HCT116 (cell line): ENCODE data around the gene PUM1.

Experiments
- CEBPB ChIP-seq: IDR thresholded peaks from 2 replicates; pipeline ENCODE4 v1.6.1; 2012; ENCODE audit warnings: low read depth
- ELF1 ChIP-seq: IDR thresholded peaks from 2 replicates; pipeline ENCODE4 v1.6.1; 2012; ENCODE audit warnings: low read depth, borderline replicate concordance
- EZH2 ChIP-seq: fragments of 200-600 bp; sonication (generic); IDR thresholded peaks from 2 replicates; pipeline ENCODE4 v1.6.1; 2017; ENCODE audit warnings: antibody characterized with exemption, mixed run types
- POLR2A ChIP-seq: IDR thresholded peaks from 2 replicates; pipeline ENCODE4 v1.7.0; 2011; ENCODE audit warnings: borderline replicate concordance; ENCODE audit not compliant: insufficient read depth, insufficient read length; ENCODE audit errors: extremely low read depth
- POLR2AphosphoS5 ChIP-seq: IDR thresholded peaks from 2 replicates; pipeline ENCODE4 v1.6.1; 2011; ENCODE audit warnings: mild to moderate bottlenecking, low read depth, low read length, moderate library complexity
- RAD21 ChIP-seq: IDR thresholded peaks from 2 replicates; pipeline ENCODE4 v1.6.1; 2012; ENCODE audit warnings: low read depth, mild to moderate bottlenecking
- YY1 ChIP-seq: IDR thresholded peaks from 2 replicates; pipeline ENCODE4 v1.6.1; 2011; ENCODE audit warnings: low read length, low read depth, moderate library complexity, mild to moderate bottlenecking; ENCODE audit not compliant: insufficient replicate concordance; ENCODE audit errors: extremely low read depth
- ZNF274 ChIP-seq: fragments of 200-500 bp; sonication (Bioruptor generic); IDR thresholded peaks from 2 replicates; pipeline ENCODE4 v1.6.1; 2014; ENCODE audit warnings: mild to moderate bottlenecking, low read depth, low read length, inconsistent platforms
- TF ChIP-seq, protein P1 (sequence below), 3 experiments: fragments of 200-600 bp in 1 of 3; sonication (generic) in 1 of 3; IDR thresholded peaks in 2 of 3; conservative IDR thresholded peaks in 1 of 3; 2 replicates each; pipeline ENCODE4 v1.5.1; 2012 to 2017; ENCODE audit warnings: low read depth in 2 of 3, low read length in 2 of 3, antibody characterized with exemption in 1 of 3, borderline replicate concordance in 1 of 3, control low read depth in 1 of 3, mild to moderate bottlenecking in 1 of 3, mixed read lengths in 1 of 3, mixed run types in 1 of 3, moderate library complexity in 1 of 3; ENCODE audit not compliant: insufficient read depth in 1 of 3
- TF ChIP-seq, protein P2 (sequence below): IDR thresholded peaks from 2 replicates; pipeline ENCODE4 v1.6.1; 2011; ENCODE audit warnings: mild to moderate bottlenecking, low read length, moderate library complexity; ENCODE audit not compliant: insufficient replicate concordance; ENCODE audit errors: extremely low read depth
- TF ChIP-seq, protein P3 (sequence below): IDR thresholded peaks from 2 replicates; pipeline ENCODE4 v1.6.1; 2012
- TF ChIP-seq, protein P4 (sequence below): IDR thresholded peaks from 2 replicates; pipeline ENCODE4 v1.6.1; 2012; ENCODE audit warnings: low read depth

DNA sequence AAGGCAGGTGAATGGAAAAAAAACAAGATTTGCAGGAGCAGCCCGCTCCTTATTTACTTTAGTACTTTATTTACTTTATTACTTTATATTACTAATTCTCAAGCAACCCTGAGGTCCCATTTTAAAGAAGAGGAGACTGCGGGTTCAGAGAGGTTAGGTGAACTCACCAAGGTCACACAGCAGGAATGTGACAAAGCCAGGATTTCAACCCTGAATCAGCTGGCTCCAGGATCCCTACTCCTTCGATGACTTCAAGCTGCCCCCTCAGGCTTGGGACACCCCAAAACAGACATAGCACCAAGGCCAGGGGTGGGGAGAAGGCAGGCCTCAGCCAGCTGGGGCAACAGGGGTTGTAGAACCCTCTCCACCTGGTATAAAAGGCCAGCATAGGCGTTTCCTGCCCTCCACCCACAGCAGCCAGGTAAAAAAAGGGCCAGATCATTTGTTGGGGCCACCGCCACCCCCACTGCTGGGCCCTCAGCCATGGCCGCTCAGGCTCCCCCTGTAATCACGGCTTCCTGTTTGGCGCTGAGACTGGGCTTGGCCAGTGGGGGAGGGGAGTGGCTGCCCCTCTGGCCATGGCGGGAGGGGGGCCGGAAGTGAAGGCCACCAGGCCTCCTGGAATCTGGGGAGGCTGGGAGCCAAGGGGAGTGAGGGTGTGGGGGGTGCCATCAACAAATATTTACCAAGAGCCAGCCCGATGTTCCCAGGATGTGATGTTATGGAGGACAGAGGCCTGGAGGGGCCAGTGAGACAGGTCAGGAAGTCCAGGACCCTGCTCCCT is 163.5 kb downstream of the PUM1 start:
- TF ChIP-seq, protein P1, sequence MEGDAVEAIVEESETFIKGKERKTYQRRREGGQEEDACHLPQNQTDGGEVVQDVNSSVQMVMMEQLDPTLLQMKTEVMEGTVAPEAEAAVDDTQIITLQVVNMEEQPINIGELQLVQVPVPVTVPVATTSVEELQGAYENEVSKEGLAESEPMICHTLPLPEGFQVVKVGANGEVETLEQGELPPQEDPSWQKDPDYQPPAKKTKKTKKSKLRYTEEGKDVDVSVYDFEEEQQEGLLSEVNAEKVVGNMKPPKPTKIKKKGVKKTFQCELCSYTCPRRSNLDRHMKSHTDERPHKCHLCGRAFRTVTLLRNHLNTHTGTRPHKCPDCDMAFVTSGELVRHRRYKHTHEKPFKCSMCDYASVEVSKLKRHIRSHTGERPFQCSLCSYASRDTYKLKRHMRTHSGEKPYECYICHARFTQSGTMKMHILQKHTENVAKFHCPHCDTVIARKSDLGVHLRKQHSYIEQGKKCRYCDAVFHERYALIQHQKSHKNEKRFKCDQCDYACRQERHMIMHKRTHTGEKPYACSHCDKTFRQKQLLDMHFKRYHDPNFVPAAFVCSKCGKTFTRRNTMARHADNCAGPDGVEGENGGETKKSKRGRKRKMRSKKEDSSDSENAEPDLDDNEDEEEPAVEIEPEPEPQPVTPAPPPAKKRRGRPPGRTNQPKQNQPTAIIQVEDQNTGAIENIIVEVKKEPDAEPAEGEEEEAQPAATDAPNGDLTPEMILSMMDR (IDR thresholded peaks at IDR 0.05 in 2 of 3, conservative IDR thresholded peaks at IDR 0.05 in 1 of 3; ENCODE audit: borderline replicate concordance in 1 of 3, insufficient read depth in 1 of 3, low read depth in 2 of 3, low read length in 2 of 3): no peak
- TF ChIP-seq RAD21 (no peak), POLR2A (no peak), POLR2AphosphoS5 (no peak), EZH2 (no peak), CEBPB (no peak), ZNF274 (no peak), ELF1 (no peak), YY1 (no peak)
- TF ChIP-seq, protein P2, sequence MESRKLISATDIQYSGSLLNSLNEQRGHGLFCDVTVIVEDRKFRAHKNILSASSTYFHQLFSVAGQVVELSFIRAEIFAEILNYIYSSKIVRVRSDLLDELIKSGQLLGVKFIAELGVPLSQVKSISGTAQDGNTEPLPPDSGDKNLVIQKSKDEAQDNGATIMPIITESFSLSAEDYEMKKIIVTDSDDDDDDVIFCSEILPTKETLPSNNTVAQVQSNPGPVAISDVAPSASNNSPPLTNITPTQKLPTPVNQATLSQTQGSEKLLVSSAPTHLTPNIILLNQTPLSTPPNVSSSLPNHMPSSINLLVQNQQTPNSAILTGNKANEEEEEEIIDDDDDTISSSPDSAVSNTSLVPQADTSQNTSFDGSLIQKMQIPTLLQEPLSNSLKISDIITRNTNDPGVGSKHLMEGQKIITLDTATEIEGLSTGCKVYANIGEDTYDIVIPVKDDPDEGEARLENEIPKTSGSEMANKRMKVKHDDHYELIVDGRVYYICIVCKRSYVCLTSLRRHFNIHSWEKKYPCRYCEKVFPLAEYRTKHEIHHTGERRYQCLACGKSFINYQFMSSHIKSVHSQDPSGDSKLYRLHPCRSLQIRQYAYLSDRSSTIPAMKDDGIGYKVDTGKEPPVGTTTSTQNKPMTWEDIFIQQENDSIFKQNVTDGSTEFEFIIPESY: no peak
- TF ChIP-seq, protein P3, sequence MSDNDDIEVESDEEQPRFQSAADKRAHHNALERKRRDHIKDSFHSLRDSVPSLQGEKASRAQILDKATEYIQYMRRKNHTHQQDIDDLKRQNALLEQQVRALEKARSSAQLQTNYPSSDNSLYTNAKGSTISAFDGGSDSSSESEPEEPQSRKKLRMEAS: no peak
- TF ChIP-seq, protein P4, sequence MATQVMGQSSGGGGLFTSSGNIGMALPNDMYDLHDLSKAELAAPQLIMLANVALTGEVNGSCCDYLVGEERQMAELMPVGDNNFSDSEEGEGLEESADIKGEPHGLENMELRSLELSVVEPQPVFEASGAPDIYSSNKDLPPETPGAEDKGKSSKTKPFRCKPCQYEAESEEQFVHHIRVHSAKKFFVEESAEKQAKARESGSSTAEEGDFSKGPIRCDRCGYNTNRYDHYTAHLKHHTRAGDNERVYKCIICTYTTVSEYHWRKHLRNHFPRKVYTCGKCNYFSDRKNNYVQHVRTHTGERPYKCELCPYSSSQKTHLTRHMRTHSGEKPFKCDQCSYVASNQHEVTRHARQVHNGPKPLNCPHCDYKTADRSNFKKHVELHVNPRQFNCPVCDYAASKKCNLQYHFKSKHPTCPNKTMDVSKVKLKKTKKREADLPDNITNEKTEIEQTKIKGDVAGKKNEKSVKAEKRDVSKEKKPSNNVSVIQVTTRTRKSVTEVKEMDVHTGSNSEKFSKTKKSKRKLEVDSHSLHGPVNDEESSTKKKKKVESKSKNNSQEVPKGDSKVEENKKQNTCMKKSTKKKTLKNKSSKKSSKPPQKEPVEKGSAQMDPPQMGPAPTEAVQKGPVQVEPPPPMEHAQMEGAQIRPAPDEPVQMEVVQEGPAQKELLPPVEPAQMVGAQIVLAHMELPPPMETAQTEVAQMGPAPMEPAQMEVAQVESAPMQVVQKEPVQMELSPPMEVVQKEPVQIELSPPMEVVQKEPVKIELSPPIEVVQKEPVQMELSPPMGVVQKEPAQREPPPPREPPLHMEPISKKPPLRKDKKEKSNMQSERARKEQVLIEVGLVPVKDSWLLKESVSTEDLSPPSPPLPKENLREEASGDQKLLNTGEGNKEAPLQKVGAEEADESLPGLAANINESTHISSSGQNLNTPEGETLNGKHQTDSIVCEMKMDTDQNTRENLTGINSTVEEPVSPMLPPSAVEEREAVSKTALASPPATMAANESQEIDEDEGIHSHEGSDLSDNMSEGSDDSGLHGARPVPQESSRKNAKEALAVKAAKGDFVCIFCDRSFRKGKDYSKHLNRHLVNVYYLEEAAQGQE: no peak
